Lower lobe of right lung (tissue), 2 donors: Measurements from ENCODE around the gene STXBP1. TPM values are rescaled to one million over a fixed set of nuclear protein-coding genes. Genes with fewer than 3 reads are reported as not detected.

Experiments
- ATAC-seq, 2 donors: fragments of 200-7000 bp; cut with Tn5 transposase; one replicate each; pipeline ENCODE4 v1.9.1; 2020 to 2022; ENCODE audit warnings: mild to moderate bottlenecking in 2 of 2, moderate library complexity in 2 of 2
- DNase-seq: peaks from one replicate; pipeline ENCODE4 v3.0.0-alpha.2; 2020
- H3K27ac ChIP-seq: fragments of 200-600 bp; one replicate; pipeline ENCODE4 v1.8.0; 2022
- H3K27me3 ChIP-seq: fragments of 200-600 bp; one replicate; pipeline ENCODE4 v1.8.0; 2022; ENCODE audit warnings: low read depth
- H3K36me3 ChIP-seq: fragments of 200-600 bp; one replicate; pipeline ENCODE4 v1.8.0; 2022; ENCODE audit warnings: mild to moderate bottlenecking
- H3K4me1 ChIP-seq: fragments of 200-600 bp; one replicate; pipeline ENCODE4 v1.8.0; 2022
- H3K4me3 ChIP-seq: fragments of 200-600 bp; one replicate; pipeline ENCODE4 v1.8.0; 2022; ENCODE audit warnings: mild to moderate bottlenecking
- H3K9me3 ChIP-seq: fragments of 200-600 bp; one replicate; pipeline ENCODE4 v1.8.0; 2022
- CTCF ChIP-seq: fragments of 200-600 bp; IDR thresholded peaks from one replicate; pipeline ENCODE4 v1.8.0; 2022; ENCODE audit warnings: antibody characterized with exemption, mild to moderate bottlenecking
- intact Hi-C: fragments of 100-400 bp; cut with DNase I; formaldehyde crosslinking; loops from one replicate; pipeline ENCODE4 v1.11.0; 2022
- long read RNA-seq: library from polyadenylated mRNA; unstranded; transcript quantifications from one replicate; pipeline ENCODE4 v2.0.0, GENCODE V29; 2021
- total RNA-seq: library from RNA; stranded (reverse); fragmentation: NEBNext Ultra II Directional; extraction: Animal tissue kit (Norgen Biotek cat#: 25700); gene quantifications from one replicate; pipeline ENCODE4 v1.2.1, GENCODE V29; 2021
- donor health status: DM: no; HTN: yes; CAD: no; lungs with severe emphysema.

STXBP1 gene
- total RNA-seq: 88.6 TPM
- long read RNA-seq, transcript STXBP1-201 (19 exons, 3,765 nt): minor isoform, 8 of 51 reads
- long read RNA-seq, transcript STXBP1-212 (1 exons, 2,582 nt): major isoform, 10 of 51 reads
- long read RNA-seq, partial matches to known transcripts: 15 of 51 reads
- long read RNA-seq, other reads (novel, unspliced or antisense): 17 of 51 reads

GRCh38 chr9:127611899-127612790 is at the start of gene STXBP1:
STXBP1 (plus strand) TSS chr9:127612277; CDS start chr9:127612404, 127 bp downstream.
- no peaks in the 10 kb centered on the region for H3K9me3 ChIP-seq
- intact Hi-C loops: no loop called here
- no peak for TF ChIP-seq CTCF
- ATAC-seq: peak; percentile 89 to 92
- peak; percentile 89 for DNase-seq
- H3K4me1 ChIP-seq: peaks cover 42% of the 10 kb centered on the region
- no peaks in the 10 kb centered on the region for H3K36me3 ChIP-seq
- H3K27ac ChIP-seq: peak within 1 kb of the TSS; percentile 89
- H3K27me3 ChIP-seq: peaks cover 7% of the 10 kb centered on the region
- H3K4me3 ChIP-seq: peak within 1 kb of the TSS; percentile 93

- intact Hi-C loops: no loop called here
These were observed 49.7 kb upstream of the STXBP1 start for GRCh38 chr9:127562279-127562796.

GRCh38 chr9:127562841-127563401 is 49.2 kb upstream of the STXBP1 start:
- DNase-seq (peak; percentile 72), ATAC-seq (peak; percentile 7 to 17)
- intact Hi-C loops: no loop called here
- peaks cover 41% of the 10 kb centered on the region for H3K36me3 ChIP-seq
- peak overlapping the region; percentile 14 for H3K4me3 ChIP-seq
- no peak for TF ChIP-seq CTCF
- no peaks in the 10 kb centered on the region for H3K27me3 ChIP-seq
- peaks cover 83% of the 10 kb centered on the region for H3K4me1 ChIP-seq
- H3K9me3 ChIP-seq: no peaks in the 10 kb centered on the region
- H3K27ac ChIP-seq: peak overlapping the region; percentile 81

More at GRCh38 chr9:127562279-127562796, 49.7 kb upstream of the STXBP1 start:
- no peak for ATAC-seq
- no peaks in the 10 kb centered on the region for H3K9me3 ChIP-seq
- peak overlapping the region; percentile 14 for H3K4me3 ChIP-seq
- H3K36me3 ChIP-seq: peaks cover 41% of the 10 kb centered on the region
- no peak for TF ChIP-seq CTCF
- DNase-seq: no peak
- peaks cover 89% of the 10 kb centered on the region for H3K4me1 ChIP-seq
- no peaks in the 10 kb centered on the region for H3K27me3 ChIP-seq
- H3K27ac ChIP-seq: peak overlapping the region; percentile 81

GRCh38 chr9:127563579-127563978 is 48.5 kb upstream of the STXBP1 start:
- DNase-seq (no peak), ATAC-seq (no peak)
- no peaks in the 10 kb centered on the region for H3K9me3 ChIP-seq
- peaks cover 77% of the 10 kb centered on the region for H3K4me1 ChIP-seq
- no peaks in the 10 kb centered on the region for H3K27me3 ChIP-seq
- TF ChIP-seq CTCF: no peak
- H3K4me3 ChIP-seq: no peak overlapping the region
- intact Hi-C loops: no loop called here
- H3K27ac ChIP-seq: peak overlapping the region; percentile 81
- H3K36me3 ChIP-seq: peaks cover 40% of the 10 kb centered on the region

- Histone ChIP-seq H3K27me3 (no peaks in the 10 kb centered on the region), H3K9me3 (no peaks in the 10 kb centered on the region), H3K4me3 (no peak overlapping the region), H3K4me1 (peaks cover 72% of the 10 kb centered on the region), H3K36me3 (peaks cover 25% of the 10 kb centered on the region), H3K27ac (peak overlapping the region; percentile 47)
- intact Hi-C loops: no loop called here
- no peak for ATAC-seq
- TF ChIP-seq CTCF: no peak
- no peak for DNase-seq
These were observed 46.8 kb upstream of the STXBP1 start for GRCh38 chr9:127565231-127565630.
